Naive thymus-derived CD8-positive, alpha-beta T cell (primary cell): ENCODE measurements around the gene RFX4. TPM values are rescaled to one million over a fixed set of nuclear protein-coding genes. Genes with fewer than 3 reads are reported as not detected.

ENCODE experiments used
- ATAC-seq, 2 donors: fragments of 150-1000 bp; cut with Tn5 transposase in 1 of 2; sonication (Bioruptor Pico), chemical (Tn5 transposase) in 1 of 2; 1 replicate in 1 of 2; 2 replicates in 1 of 2; pipeline ENCODE4 v1.10.0; 2021; ENCODE audit warnings: mild to moderate bottlenecking in 2 of 2, moderate library complexity in 2 of 2
- POLR2A ChIA-PET: fragments of 350-600 bp; sonication (Branson Sonifier 250); formaldehyde crosslinking; loops from one replicate; lab custom pipeline; 2021; ENCODE audit warnings: antibody characterized with exemption; lab: Charles Lee
- DNase-seq, 10 donors: peaks; one replicate each; pipeline versions ENCODE4 v3.0.0 to v3.0.0-alpha.2; 2020 to 2022
- H3K27ac Mint-ChIP-seq, 10 donors: one replicate each; pipeline ENCODE4 v1.8.0; 2020 to 2022; ENCODE audit warnings: mild to moderate bottlenecking in 10 of 10, mixed read lengths in 10 of 10, moderate library complexity in 4 of 10, inconsistent platforms in 1 of 10
- H3K27me3 Mint-ChIP-seq, 5 donors: one replicate each; pipeline ENCODE4 v1.8.0; 2021 to 2022; ENCODE audit warnings: mixed read lengths in 5 of 5
- H3K36me3 Mint-ChIP-seq, 3 donors: one replicate each; pipeline ENCODE4 v1.8.0; 2020 to 2022; ENCODE audit warnings: mixed read lengths in 3 of 3, mild to moderate bottlenecking in 2 of 3, inconsistent platforms in 1 of 3
- H3K4me1 Mint-ChIP-seq, 4 donors: one replicate each; pipeline ENCODE4 v1.8.0; 2021 to 2022; ENCODE audit warnings: mixed read lengths in 4 of 4
- H3K4me3 Mint-ChIP-seq, 10 donors: one replicate each; pipeline ENCODE4 v1.8.0; 2020 to 2022; ENCODE audit warnings: mild to moderate bottlenecking in 10 of 10, mixed read lengths in 10 of 10, moderate library complexity in 6 of 10, inconsistent platforms in 1 of 10
- H3K9me3 Mint-ChIP-seq, 9 donors: one replicate each; pipeline ENCODE4 v1.8.0; 2020 to 2022; ENCODE audit warnings: mixed read lengths in 9 of 9, mild to moderate bottlenecking in 3 of 9, inconsistent platforms in 1 of 9, moderate library complexity in 1 of 9
- polyA plus RNA-seq, 3 donors: library from polyadenylated mRNA; unstranded; fragments of 300-500 nt; fragmentation: Illumina TruSeq; gene quantifications; one replicate each; pipeline ENCODE4 v1.2.3, GENCODE V29; 2021
- total RNA-seq, 8 experiments: library from RNA in 2 of 8; stranded (reverse) in 2 of 8; gene quantifications; one replicate each; pipeline ENCODE4 v1.2.3 and lab custom pipeline; 2021 to 2026

RFX4 gene
- not detected for total RNA-seq
- not detected for polyA plus RNA-seq
- total RNA-seq (lab: John Stamatoyannopoulos, UW), result 0 reads per million in 6 experiments

DNA sequence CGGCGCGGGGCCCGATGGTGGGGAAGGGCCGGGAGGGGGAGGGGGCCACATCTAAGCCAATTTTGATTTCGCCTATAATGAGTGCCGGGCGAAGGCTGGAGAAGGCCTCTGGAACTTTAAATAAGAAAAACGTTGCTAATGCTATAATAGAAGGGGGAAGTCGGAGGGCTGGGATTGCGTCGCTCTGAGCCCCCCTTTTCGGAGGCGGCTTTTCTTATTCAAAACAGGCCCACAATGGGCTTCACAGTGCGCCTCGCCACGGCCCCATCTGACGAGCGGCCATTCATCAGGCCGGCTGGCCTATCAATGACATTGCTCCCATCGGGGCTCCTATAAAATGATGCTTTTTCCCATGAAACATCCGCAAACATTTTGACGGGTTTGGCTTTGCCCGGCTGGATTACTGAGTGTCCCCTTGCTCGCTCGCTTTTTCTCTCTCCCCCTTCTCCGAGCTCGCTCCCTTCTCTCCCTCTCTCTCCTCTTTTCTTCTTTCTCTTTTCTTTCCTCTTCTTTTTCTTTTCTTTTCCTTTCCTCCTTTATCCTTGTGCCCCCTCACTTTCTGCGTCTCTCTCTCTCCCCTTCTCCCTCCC is at the start of gene RFX4:
Gene RFX4 (plus strand): TSS at position 364 of the 590 bp plus-strand sequence. CDS start 317 bp downstream, outside the sequence.
- Mint-ChIP-seq H3K27ac (no peak within 1 kb of the TSS), H3K4me3 (peak within 1 kb of the TSS; percentile 63 to 88 (median 77)), H3K36me3 (peaks cover 0 to 5% (median 3%) of the 10 kb centered on the region in 3 donors), H3K27me3 (peaks cover 29 to 91% (median 74%) of the 10 kb centered on the region in 5 donors), H3K9me3 (no peaks in the 10 kb centered on the region), H3K4me1 (peaks cover 16 to 49% (median 38%) of the 10 kb centered on the region in 4 donors)
- peak in 1 of 10 donors; percentile 22 for DNase-seq
- no peak for ATAC-seq
- POLR2A ChIA-PET, result no interaction called here

- no peak for ATAC-seq
- POLR2A ChIA-PET, result interaction anchor here (0.6 kb wide), 1 partner anchor 150 kb away, joined by 3 read pairs; no protein-coding TSS in a partner anchor
- Mint-ChIP-seq H3K4me3 (no peak overlapping the region), H3K9me3 (peaks cover 7 to 33% (median 23%) of the 10 kb centered on the region in 9 donors), H3K27ac (no peak overlapping the region), H3K4me1 (peaks cover 0 to 1% (median 0%) of the 10 kb centered on the region in 4 donors), H3K27me3 (peaks cover under 1 to 6% (median 1%) of the 10 kb centered on the region in 5 donors), H3K36me3 (peaks cover 0 to 25% (median 10%) of the 10 kb centered on the region in 3 donors)
- no peak for DNase-seq
Measured at GRCh38 chr12:106541201-106541600, 41.6 kb upstream of the RFX4 start.

DNA sequence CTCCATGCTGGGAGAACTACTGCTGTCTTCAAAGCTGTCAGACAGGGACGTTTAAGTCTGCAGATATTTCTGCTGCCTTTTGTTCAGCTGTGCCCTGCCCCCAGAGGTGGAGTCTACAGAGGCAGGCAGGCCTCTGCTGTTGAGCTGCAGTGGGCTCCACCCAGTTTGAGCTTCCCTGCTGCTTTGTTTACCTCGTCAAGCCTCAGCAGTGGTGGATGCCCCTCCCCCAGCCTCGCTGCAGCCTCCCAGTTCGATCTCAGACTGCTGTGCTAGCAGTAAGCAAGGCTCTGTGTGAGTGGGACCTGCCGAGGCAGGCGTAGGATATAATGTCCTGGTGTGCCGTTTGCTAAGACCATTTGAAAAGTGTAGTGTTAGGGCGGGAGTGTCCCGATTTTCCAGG is 31.4 kb upstream of the RFX4 start:
- ATAC-seq (no peak), DNase-seq (no peak)
- Mint-ChIP-seq H3K27me3 (peaks cover 19 to 58% (median 28%) of the 10 kb centered on the region in 5 donors), H3K27ac (no peak overlapping the region), H3K9me3 (peaks cover 8 to 40% (median 11%) of the 10 kb centered on the region in 9 donors), H3K4me1 (no peaks in the 10 kb centered on the region), H3K36me3 (peaks cover 0 to 19% (median 10%) of the 10 kb centered on the region in 3 donors), H3K4me3 (no peak overlapping the region)
- POLR2A ChIA-PET, result no interaction called here

GRCh38 chr12:106552228-106552627 is 30.6 kb upstream of the RFX4 start:
- Mint-ChIP-seq H3K4me1 (no peaks in the 10 kb centered on the region), H3K9me3 (peaks cover 8 to 40% (median 11%) of the 10 kb centered on the region in 9 donors), H3K27me3 (peaks cover 22 to 66% (median 31%) of the 10 kb centered on the region in 5 donors), H3K4me3 (no peak overlapping the region), H3K27ac (no peak overlapping the region), H3K36me3 (peaks cover 0 to 19% (median 10%) of the 10 kb centered on the region in 3 donors)
- POLR2A ChIA-PET, result no interaction called here
- no peak for ATAC-seq
- DNase-seq, result no peak

GRCh38 chr12:106564678-106565329 is 18.0 kb upstream of the RFX4 start:
- H3K27ac Mint-ChIP-seq, result no peak overlapping the region
- no peak overlapping the region for H3K4me3 Mint-ChIP-seq
- POLR2A ChIA-PET, result no interaction called here
- H3K27me3 Mint-ChIP-seq, result peaks cover 26 to 76% (median 32%) of the 10 kb centered on the region in 5 donors
- DNase-seq (no peak), ATAC-seq (no peak)
- H3K4me1 Mint-ChIP-seq, result no peaks in the 10 kb centered on the region
- peaks cover 0 to 9% (median 0%) of the 10 kb centered on the region in 3 donors for H3K36me3 Mint-ChIP-seq
- peaks cover 0 to 24% (median 7%) of the 10 kb centered on the region in 9 donors for H3K9me3 Mint-ChIP-seq

DNA sequence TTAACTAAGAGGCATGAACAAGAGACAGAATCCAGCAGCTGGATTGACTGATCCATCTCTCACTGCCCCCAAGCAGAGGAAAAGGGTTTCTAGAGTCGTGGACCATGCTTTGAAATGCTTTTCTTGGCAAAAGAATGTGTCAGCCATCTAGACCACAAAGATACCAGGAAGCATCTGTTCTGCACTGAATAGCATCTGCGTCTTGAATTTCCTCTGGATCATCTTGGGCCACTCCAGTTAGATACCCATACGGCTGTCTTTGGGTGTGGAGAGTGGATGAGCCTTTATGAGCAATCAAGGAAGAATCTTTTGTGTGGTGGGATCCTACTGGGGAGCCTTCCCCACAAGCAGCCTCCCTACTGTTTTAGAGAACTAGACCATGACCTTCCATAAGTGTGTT is 16.0 kb upstream of the RFX4 start:
- H3K27me3 Mint-ChIP-seq, result peaks cover 30 to 74% (median 35%) of the 10 kb centered on the region in 5 donors
- H3K4me1 Mint-ChIP-seq, result no peaks in the 10 kb centered on the region
- H3K4me3 Mint-ChIP-seq, result no peak overlapping the region
- H3K9me3 Mint-ChIP-seq, result peaks cover 0 to 14% (median 4%) of the 10 kb centered on the region in 9 donors
- no peak overlapping the region for H3K27ac Mint-ChIP-seq
- ATAC-seq (no peak), DNase-seq (no peak)
- peaks cover 0 to 11% (median 2%) of the 10 kb centered on the region in 3 donors for H3K36me3 Mint-ChIP-seq
- POLR2A ChIA-PET, result no interaction called here

GRCh38 chr12:106573239-106573638 is 9.6 kb upstream of the RFX4 start:
- DNase-seq (no peak), ATAC-seq (no peak)
- H3K4me1 Mint-ChIP-seq, result no peaks in the 10 kb centered on the region
- POLR2A ChIA-PET, result no interaction called here
- no peak overlapping the region for H3K4me3 Mint-ChIP-seq
- H3K27ac Mint-ChIP-seq, result no peak overlapping the region
- H3K27me3 Mint-ChIP-seq, result peaks cover 24 to 56% (median 36%) of the 10 kb centered on the region in 5 donors
- H3K9me3 Mint-ChIP-seq, result peaks cover 0 to 9% (median 2%) of the 10 kb centered on the region in 9 donors
- peaks cover 0 to 10% (median 2%) of the 10 kb centered on the region in 3 donors for H3K36me3 Mint-ChIP-seq

DNA sequence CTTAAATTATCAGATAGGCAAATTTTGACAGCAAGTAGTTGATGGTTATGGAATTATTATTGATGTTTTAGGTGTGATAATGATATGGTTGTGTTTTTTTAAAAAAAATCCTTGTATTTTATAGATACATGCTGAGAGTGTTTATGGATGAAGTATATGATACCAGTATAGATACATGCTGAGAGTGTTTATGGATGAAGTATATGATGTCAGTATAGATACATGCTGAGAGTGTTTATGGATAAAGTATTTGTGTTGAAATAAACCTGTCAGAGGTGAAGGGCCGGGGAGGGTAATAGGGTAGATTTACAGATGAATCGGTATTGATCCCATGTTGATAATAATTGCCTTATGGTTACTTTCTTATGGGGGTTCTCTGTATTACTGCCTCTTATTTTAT is 6.0 kb upstream of the RFX4 start:
- H3K4me3 Mint-ChIP-seq, result no peak overlapping the region
- no peak for DNase-seq
- H3K27me3 Mint-ChIP-seq, result peaks cover 27 to 75% (median 51%) of the 10 kb centered on the region in 5 donors
- H3K36me3 Mint-ChIP-seq, result peaks cover 0 to 5% (median 3%) of the 10 kb centered on the region in 3 donors
- H3K27ac Mint-ChIP-seq, result no peak overlapping the region
- POLR2A ChIA-PET, result no interaction called here
- H3K4me1 Mint-ChIP-seq, result peaks cover 4 to 13% (median 9%) of the 10 kb centered on the region in 4 donors
- H3K9me3 Mint-ChIP-seq, result no peaks in the 10 kb centered on the region
- no peak for ATAC-seq

DNA sequence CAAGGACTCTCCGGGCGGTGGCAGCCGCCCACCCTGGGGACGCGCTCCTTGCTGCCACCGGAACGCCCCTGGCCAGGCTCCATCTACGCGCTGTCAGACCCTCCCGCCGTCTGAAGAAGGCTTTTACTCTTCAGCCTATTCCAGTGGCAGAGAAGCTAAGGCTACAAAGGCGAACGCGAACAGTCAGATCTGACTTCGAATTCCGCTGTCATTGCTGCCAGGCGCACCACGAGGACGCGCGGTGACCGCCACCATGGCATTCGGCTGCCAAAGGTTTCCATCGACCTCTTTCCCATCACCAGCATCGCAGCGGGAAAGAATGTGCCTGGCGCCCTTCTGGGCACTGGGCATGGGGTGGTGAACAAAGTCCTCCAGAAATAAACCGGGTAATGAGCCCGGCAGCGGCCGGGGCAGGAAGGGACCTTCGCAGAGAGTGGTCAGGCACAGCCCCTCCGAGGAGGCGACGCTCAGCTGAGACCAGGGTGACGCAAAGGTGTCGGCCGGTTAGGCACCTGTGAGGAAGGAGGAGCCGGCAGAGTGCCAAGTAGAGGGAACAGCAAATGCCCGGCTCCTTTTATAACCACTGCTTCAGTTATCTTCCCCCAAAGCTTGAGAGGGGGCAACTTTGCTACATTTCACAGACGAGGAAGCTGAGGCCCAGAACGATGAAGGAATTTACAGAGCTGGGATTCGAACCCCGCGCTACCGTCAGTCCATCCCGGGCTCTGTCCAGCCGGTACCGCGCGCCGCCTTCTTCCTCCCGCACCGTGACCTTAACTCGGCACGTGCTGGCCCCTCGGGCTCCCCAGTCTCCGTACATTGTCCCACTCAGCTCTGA is 1.9 kb upstream of the RFX4 start:
- DNase-seq (no peak), ATAC-seq (no peak)
- POLR2A ChIA-PET, result no interaction called here
- no peak overlapping the region for H3K27ac Mint-ChIP-seq
- H3K27me3 Mint-ChIP-seq, result peaks cover 37 to 91% (median 67%) of the 10 kb centered on the region in 5 donors
- H3K36me3 Mint-ChIP-seq, result peaks cover 0 to 5% (median 3%) of the 10 kb centered on the region in 3 donors
- peak overlapping the region; percentile 6 to 73 (median 53) for H3K4me3 Mint-ChIP-seq
- no peaks in the 10 kb centered on the region for H3K9me3 Mint-ChIP-seq
- peaks cover 16 to 48% (median 37%) of the 10 kb centered on the region in 4 donors for H3K4me1 Mint-ChIP-seq

DNA sequence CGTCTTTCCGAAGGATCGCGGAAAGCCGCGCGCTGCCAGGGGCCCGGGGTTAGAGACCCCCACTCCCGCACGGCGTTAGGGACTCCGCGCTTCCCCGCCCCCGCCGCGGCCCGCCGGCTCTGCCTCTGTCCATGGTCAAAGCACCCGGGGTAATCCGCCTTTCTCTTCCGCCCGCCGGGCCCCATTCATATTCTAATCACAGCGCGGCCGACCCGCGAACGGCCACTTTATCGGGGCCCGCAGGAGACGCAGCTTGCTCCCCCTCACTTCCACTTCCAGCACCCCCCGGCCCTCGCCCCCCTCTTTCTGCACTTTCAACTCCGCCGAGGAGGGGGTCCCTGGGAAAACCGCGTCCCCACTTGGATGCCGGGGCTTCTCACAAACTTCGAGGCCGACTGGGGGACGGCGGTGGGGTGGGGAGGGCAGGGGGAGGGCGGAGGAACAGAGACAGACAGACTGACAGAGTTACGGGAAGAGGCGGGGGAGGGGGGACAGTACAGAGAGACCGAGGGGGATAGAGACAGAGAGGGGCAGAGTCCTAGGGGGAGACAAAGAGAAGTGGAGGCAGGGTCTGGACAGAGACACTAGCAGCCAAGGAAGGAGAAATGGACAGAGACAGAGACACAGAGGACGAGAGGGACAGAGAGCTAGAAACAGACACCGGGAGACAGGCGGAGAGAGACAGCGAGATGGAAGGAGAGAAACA is 1.1 kb upstream of the RFX4 start:
- peaks cover 16 to 49% (median 37%) of the 10 kb centered on the region in 4 donors for H3K4me1 Mint-ChIP-seq
- DNase-seq, result no peak
- peaks cover 33 to 87% (median 71%) of the 10 kb centered on the region in 5 donors for H3K27me3 Mint-ChIP-seq
- H3K4me3 Mint-ChIP-seq, result peak overlapping the region; percentile 51 to 88 (median 72)
- no peak overlapping the region for H3K27ac Mint-ChIP-seq
- H3K9me3 Mint-ChIP-seq, result no peaks in the 10 kb centered on the region
- H3K36me3 Mint-ChIP-seq, result peaks cover 0 to 5% (median 3%) of the 10 kb centered on the region in 3 donors
- ATAC-seq, result peak in 1 of 2 donors; percentile 23
- POLR2A ChIA-PET, result no interaction called here

DNA sequence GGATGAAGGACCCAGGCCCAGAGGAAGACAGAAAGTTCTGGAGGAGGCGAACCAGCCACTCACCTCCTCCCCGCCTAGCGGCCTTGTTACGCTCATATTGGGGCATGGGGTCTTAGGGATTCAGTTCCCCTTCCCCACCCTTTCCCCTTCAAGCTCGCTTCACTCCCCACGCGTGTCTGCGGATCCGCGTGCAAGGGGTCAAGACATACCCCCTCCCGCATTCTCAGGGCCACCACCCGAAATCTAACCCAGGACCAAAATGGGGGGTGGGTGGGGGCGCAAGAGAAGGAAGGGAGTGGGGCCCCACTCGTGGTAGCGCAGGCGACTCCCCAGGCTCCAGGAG is 584 bp upstream of the RFX4 start:
- H3K4me1 Mint-ChIP-seq, result peaks cover 16 to 49% (median 37%) of the 10 kb centered on the region in 4 donors
- peak overlapping the region; percentile 51 to 88 (median 72) for H3K4me3 Mint-ChIP-seq
- POLR2A ChIA-PET, result no interaction called here

More for the DNA sequence above, 584 bp upstream of the RFX4 start:
- ATAC-seq (no peak), DNase-seq (peak in 1 of 10 donors; percentile 26)
- H3K36me3 Mint-ChIP-seq, result peaks cover 0 to 5% (median 3%) of the 10 kb centered on the region in 3 donors
- H3K9me3 Mint-ChIP-seq, result no peaks in the 10 kb centered on the region
- no peak overlapping the region for H3K27ac Mint-ChIP-seq
- H3K27me3 Mint-ChIP-seq, result peaks cover 31 to 91% (median 74%) of the 10 kb centered on the region in 5 donors
